Activated CD4-positive, alpha-beta T cell treated with anti-CD3 and anti-CD28 coated beads, Interleukin-2, amount 10 ng/mL, durations not matched to agents 24 days and 14 days (primary cell): ENCODE results near the gene COLQ. TPM values are rescaled to one million over a fixed set of nuclear protein-coding genes. Genes with fewer than 3 reads are reported as not detected.
"Not testable (repeated sequence)": the region's sequence is repeated elsewhere in the genome, so short reads cannot be mapped to it uniquely, and the experiment has no call there.

Source experiments
- DNase-seq: peaks from one replicate; pipeline ENCODE4 v3.0.0; 2022
- H3K27ac Mint-ChIP-seq: one replicate; pipeline ENCODE4 v1.8.0; 2022; ENCODE audit warnings: mild to moderate bottlenecking, mixed read lengths
- H3K27me3 Mint-ChIP-seq: one replicate; pipeline ENCODE4 v1.8.0; 2022; ENCODE audit warnings: mixed read lengths
- H3K36me3 Mint-ChIP-seq: one replicate; pipeline ENCODE4 v1.8.0; 2022; ENCODE audit warnings: low read depth, mild to moderate bottlenecking, mixed read lengths
- H3K4me1 Mint-ChIP-seq: one replicate; pipeline ENCODE4 v1.8.0; 2021; ENCODE audit warnings: mixed read lengths
- H3K4me3 Mint-ChIP-seq: one replicate; pipeline ENCODE4 v1.8.0; 2022; ENCODE audit warnings: mild to moderate bottlenecking, moderate library complexity, mixed read lengths
- H3K9me3 Mint-ChIP-seq: one replicate; pipeline ENCODE4 v1.8.0; 2021; ENCODE audit warnings: mixed read lengths
- intact Hi-C: fragments of 100-400 bp; cut with micrococcal nuclease; formaldehyde crosslinking; loops from one replicate; pipeline ENCODE4 v1.15.1; 2023
- total RNA-seq: library from RNA; stranded (reverse); gene quantifications from 2 replicates; pipeline ENCODE4 v1.2.3, GENCODE V29; 2022

COLQ gene
- total RNA-seq, 1 donor from 2014 or later: 1.7 TPM

DNA sequence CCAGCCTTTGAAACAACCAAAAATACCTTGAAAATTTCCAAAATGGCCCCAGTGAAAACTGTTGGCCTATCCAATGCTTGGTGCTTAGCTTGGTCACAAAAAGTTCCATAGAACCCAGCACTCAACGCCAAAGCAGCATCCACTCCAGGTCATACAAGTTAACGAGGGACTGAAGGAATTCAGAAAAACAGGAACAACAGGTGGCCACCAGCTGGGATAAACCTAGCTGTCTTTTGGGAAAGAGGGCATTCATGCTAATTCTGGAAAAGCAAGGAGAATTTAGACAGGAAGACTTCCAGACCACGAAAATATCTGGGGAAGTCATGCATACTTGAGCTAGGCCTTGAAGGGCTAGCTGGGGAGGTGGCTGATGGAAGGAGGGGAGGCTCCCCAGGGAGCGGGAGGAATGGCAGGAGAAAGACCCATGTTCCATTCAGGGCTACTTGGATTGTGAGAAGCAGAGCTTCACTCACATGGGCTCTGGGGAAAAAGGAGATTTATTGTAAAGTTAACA lies 28.6 kb downstream of the COLQ start:
- no peaks in the 10 kb centered on the region for H3K36me3 Mint-ChIP-seq
- intact Hi-C loops: no loop called here
- H3K4me1 Mint-ChIP-seq: peaks cover 17% of the 10 kb centered on the region
- H3K27ac Mint-ChIP-seq: no peak overlapping the region
- no peak for DNase-seq
- H3K4me3 Mint-ChIP-seq: no peak overlapping the region
- H3K27me3 Mint-ChIP-seq: peaks cover 2% of the 10 kb centered on the region
- H3K9me3 Mint-ChIP-seq: no peaks in the 10 kb centered on the region

GRCh38 chr3:15491143-15491542 lies 30.4 kb downstream of the COLQ start:
- peaks cover 12% of the 10 kb centered on the region for H3K4me1 Mint-ChIP-seq
- DNase-seq: no peak
- intact Hi-C loops: no loop called here
- no peaks in the 10 kb centered on the region for H3K9me3 Mint-ChIP-seq
- H3K27me3 Mint-ChIP-seq: peaks cover 2% of the 10 kb centered on the region
- H3K36me3 Mint-ChIP-seq: no peaks in the 10 kb centered on the region
- H3K27ac Mint-ChIP-seq: no peak overlapping the region
- no peak overlapping the region for H3K4me3 Mint-ChIP-seq

- H3K27me3 Mint-ChIP-seq: peaks cover 2% of the 10 kb centered on the region
- no peaks in the 10 kb centered on the region for H3K9me3 Mint-ChIP-seq
- no peak for DNase-seq
- no peak overlapping the region for H3K4me3 Mint-ChIP-seq
- no peaks in the 10 kb centered on the region for H3K36me3 Mint-ChIP-seq
- H3K4me1 Mint-ChIP-seq: peaks cover 9% of the 10 kb centered on the region
- intact Hi-C loops: no loop called here
- no peak overlapping the region for H3K27ac Mint-ChIP-seq
Measured at GRCh38 chr3:15490158-15490557, 31.3 kb downstream of the COLQ start.

- Mint-ChIP-seq H3K27me3 (peaks cover 15% of the 10 kb centered on the region), H3K4me1 (peaks cover 2% of the 10 kb centered on the region), H3K4me3 (no peak overlapping the region), H3K36me3 (peaks cover 2% of the 10 kb centered on the region), H3K27ac (no peak overlapping the region), H3K9me3 (peaks cover 4% of the 10 kb centered on the region)
- intact Hi-C loops: no loop called here
- no peak for DNase-seq
Measured at GRCh38 chr3:15488002-15488401, 33.5 kb downstream of the COLQ start.

- H3K4me3 Mint-ChIP-seq: no peak overlapping the region
- peaks cover 2% of the 10 kb centered on the region for H3K36me3 Mint-ChIP-seq
- intact Hi-C loops: no loop called here
- H3K27ac Mint-ChIP-seq: no peak overlapping the region
- peaks cover 2% of the 10 kb centered on the region for H3K4me1 Mint-ChIP-seq
- DNase-seq: no peak
- H3K27me3 Mint-ChIP-seq: peaks cover 20% of the 10 kb centered on the region
- peaks cover 6% of the 10 kb centered on the region for H3K9me3 Mint-ChIP-seq
Measured at GRCh38 chr3:15486979-15487378, 34.5 kb downstream of the COLQ start.

DNA sequence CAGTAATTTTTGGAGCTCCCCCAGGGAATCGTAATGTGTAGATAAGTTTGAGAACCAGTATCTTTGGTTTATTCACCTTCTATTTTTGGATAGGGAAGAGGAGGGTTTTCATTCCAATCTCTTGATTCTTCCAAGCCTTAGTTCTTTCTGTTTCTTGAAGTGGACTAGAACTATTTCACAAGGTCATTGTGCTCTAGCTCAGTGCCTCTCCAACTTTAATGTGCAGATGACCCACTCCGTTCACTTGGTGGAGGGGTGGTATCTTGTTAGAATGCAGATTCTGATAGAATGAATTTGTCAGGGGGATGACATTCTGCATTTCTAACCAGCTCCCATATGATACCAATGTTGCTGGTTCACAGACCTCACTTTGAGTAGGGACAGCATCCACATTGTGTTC lies 35.5 kb downstream of the COLQ start:
- intact Hi-C loops: no loop called here
- no peak for DNase-seq
- H3K4me1 Mint-ChIP-seq: peaks cover 2% of the 10 kb centered on the region
- peaks cover 13% of the 10 kb centered on the region for H3K9me3 Mint-ChIP-seq
- no peak overlapping the region for H3K27ac Mint-ChIP-seq
- H3K27me3 Mint-ChIP-seq: peaks cover 29% of the 10 kb centered on the region
- no peak overlapping the region for H3K4me3 Mint-ChIP-seq
- peaks cover 2% of the 10 kb centered on the region for H3K36me3 Mint-ChIP-seq

DNA sequence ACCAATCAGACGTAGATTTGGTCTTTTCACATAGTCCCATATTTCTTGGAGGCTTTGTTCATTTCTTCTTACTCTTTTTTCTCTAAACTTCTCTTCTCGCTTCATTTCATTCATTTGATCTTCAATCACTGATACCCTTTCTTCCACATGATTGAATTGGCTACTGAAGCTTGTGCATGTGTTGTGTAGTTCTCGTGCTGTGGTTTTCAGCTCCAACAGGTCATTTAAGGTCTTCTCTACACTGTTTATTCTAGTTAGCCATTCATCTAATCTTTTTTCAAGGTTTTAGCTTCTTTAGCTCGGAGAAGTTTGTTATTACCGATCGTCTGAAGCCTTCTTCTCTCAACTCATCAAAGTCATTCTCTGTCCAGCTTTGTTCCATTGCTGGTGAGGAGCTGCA lies 37.0 kb downstream of the COLQ start:
- H3K36me3 Mint-ChIP-seq, intact Hi-C loops, H3K27ac Mint-ChIP-seq, H3K4me3 Mint-ChIP-seq, DNase-seq, H3K4me1 Mint-ChIP-seq: not testable (repeated sequence)
- Mint-ChIP-seq H3K9me3 (peaks cover 13% of the 10 kb centered on the region), H3K27me3 (peaks cover 31% of the 10 kb centered on the region)

- Mint-ChIP-seq H3K4me1 (peaks cover 4% of the 10 kb centered on the region), H3K9me3 (peaks cover 13% of the 10 kb centered on the region), H3K36me3 (peaks cover 2% of the 10 kb centered on the region), H3K27me3 (peaks cover 27% of the 10 kb centered on the region), H3K27ac (no peak overlapping the region), H3K4me3 (no peak overlapping the region)
- intact Hi-C loops: no loop called here
- no peak for DNase-seq
Measured at GRCh38 chr3:15479400-15480224, 41.9 kb downstream of the COLQ start.

DNA sequence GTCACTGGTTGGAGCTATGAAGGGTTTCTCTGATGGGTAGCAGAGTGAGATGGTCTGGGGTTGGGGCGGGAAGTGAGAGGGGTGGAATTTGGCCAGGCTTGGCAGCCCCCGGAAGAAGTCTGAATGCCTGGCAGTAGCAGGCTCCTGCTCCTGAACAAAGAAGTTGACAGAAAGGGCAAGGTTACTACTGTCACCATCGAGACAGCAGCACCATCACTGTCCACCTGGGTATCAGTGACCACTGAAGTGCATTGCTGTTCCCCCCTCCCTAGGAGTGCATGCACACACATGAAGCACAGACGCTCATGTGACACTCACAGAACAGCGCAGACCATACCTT lies 42.9 kb downstream of the COLQ start:
- Mint-ChIP-seq H3K4me3 (no peak overlapping the region), H3K4me1 (peaks cover 4% of the 10 kb centered on the region), H3K27ac (no peak overlapping the region), H3K27me3 (peaks cover 22% of the 10 kb centered on the region), H3K36me3 (peaks cover 2% of the 10 kb centered on the region), H3K9me3 (peaks cover 13% of the 10 kb centered on the region)
- no peak for DNase-seq
- intact Hi-C loops: no loop called here

GRCh38 chr3:15477951-15478639 lies 43.4 kb downstream of the COLQ start:
- no peak overlapping the region for H3K4me3 Mint-ChIP-seq
- no peak overlapping the region for H3K27ac Mint-ChIP-seq
- H3K4me1 Mint-ChIP-seq: peaks cover 4% of the 10 kb centered on the region
- intact Hi-C loops: no loop called here
- DNase-seq: no peak
- peaks cover 17% of the 10 kb centered on the region for H3K27me3 Mint-ChIP-seq
- no peaks in the 10 kb centered on the region for H3K36me3 Mint-ChIP-seq
- H3K9me3 Mint-ChIP-seq: peaks cover 9% of the 10 kb centered on the region

DNA sequence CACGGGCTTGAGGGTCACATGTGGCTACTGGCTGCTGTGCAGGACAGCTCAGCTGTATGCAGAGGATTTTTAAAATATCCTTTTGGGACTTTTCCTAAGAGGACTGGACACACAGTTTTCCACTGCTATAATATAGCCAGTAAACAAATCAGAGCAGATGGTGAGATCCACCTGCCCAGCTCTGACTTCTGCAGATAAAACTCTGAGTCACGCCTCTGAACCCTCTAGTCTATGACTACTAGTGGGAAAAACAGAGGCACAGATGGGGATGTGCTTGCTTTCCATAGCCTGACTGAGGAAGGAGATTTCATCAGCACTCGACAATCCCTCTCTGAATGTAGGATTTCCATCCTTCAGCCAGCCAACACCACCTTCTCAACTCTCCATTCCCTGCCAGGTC lies 45.1 kb downstream of the COLQ start:
- Mint-ChIP-seq H3K36me3 (no peaks in the 10 kb centered on the region), H3K4me1 (peaks cover 4% of the 10 kb centered on the region), H3K9me3 (peaks cover under 1% of the 10 kb centered on the region), H3K27ac (no peak overlapping the region), H3K27me3 (peaks cover 11% of the 10 kb centered on the region), H3K4me3 (no peak overlapping the region)
- intact Hi-C loops: no loop called here
- no peak for DNase-seq

- no peaks in the 10 kb centered on the region for H3K9me3 Mint-ChIP-seq
- intact Hi-C loops: no loop called here
- peaks cover 4% of the 10 kb centered on the region for H3K4me1 Mint-ChIP-seq
- peaks cover 10% of the 10 kb centered on the region for H3K27me3 Mint-ChIP-seq
- H3K27ac Mint-ChIP-seq: no peak overlapping the region
- no peak overlapping the region for H3K4me3 Mint-ChIP-seq
- no peaks in the 10 kb centered on the region for H3K36me3 Mint-ChIP-seq
- DNase-seq: no peak
Measured at GRCh38 chr3:15475161-15475560, 46.3 kb downstream of the COLQ start.

DNA sequence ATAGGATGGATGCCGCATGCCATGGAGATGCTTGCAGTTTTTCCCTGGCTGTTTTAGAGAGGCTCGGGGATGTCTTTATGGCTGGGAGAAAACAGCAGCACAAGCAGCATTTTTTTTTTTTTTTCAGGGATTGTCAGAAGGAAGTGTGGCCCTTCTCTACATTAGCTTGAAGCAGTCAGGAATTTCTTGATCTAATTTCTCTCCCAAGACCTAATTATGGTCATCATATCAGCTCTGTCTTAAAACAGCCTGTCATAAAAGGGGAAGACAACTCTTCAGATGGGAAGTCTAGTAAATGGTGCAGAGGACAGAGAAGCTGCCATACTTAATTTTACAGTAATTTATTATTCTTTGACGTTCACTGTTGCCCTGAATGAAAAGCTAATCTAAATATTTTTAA lies 49.6 kb downstream of the COLQ start:
- Mint-ChIP-seq H3K9me3 (peaks cover 1% of the 10 kb centered on the region), H3K36me3 (no peaks in the 10 kb centered on the region), H3K27ac (no peak overlapping the region), H3K4me3 (no peak overlapping the region), H3K27me3 (peaks cover 10% of the 10 kb centered on the region), H3K4me1 (no peaks in the 10 kb centered on the region)
- intact Hi-C loops: no loop called here
- DNase-seq: no peak

- Mint-ChIP-seq H3K4me1 (no peaks in the 10 kb centered on the region), H3K27me3 (peaks cover 10% of the 10 kb centered on the region), H3K4me3 (no peak overlapping the region), H3K9me3 (peaks cover 3% of the 10 kb centered on the region), H3K27ac (no peak overlapping the region), H3K36me3 (no peaks in the 10 kb centered on the region)
- intact Hi-C loops: no loop called here
- DNase-seq: no peak
Measured at GRCh38 chr3:15470849-15471248, 50.7 kb downstream of the COLQ start.
